Astrocyte (in vitro differentiated cells and primary cell): ENCODE data around the gene ATF2. TPM values are rescaled to one million over a fixed set of nuclear protein-coding genes. Genes with fewer than 3 reads are reported as not detected.
A peak's percentile ranks its signal among the peaks of the same experiment; 100 is the strongest.

ENCODE experiments used
- DNase-seq: peaks from one replicate; pipeline ENCODE4 v3.0.0-alpha.2; 2010; ENCODE audit warnings: low read depth
- FAIRE-seq: peaks from 2 replicates; lab custom pipeline; 2011; peaks lifted over from hg19 to GRCh38; lab: Jason Lieb, UNC
- H2AFZ ChIP-seq: 2 replicates; pipeline ENCODE4 v1.6.0; 2012; ENCODE audit warnings: low read depth, low read length, inconsistent platforms
- H3K27ac ChIP-seq: 2 replicates; pipeline ENCODE4 v1.5.1; 2011; ENCODE audit warnings: low read depth, low read length, inconsistent platforms
- H3K27me3 ChIP-seq: 2 replicates; pipeline ENCODE4 v1.6.0; 2011; ENCODE audit warnings: low read length, inconsistent platforms; ENCODE audit not compliant: insufficient read depth
- H3K36me3 ChIP-seq: 2 replicates; pipeline ENCODE4 v1.5.1; 2011; ENCODE audit warnings: low read length, inconsistent platforms; ENCODE audit not compliant: insufficient read depth
- H3K4me1 ChIP-seq: 2 replicates; pipeline ENCODE4 v1.5.1; 2011; ENCODE audit warnings: low read length, inconsistent platforms; ENCODE audit not compliant: insufficient read depth
- H3K4me2 ChIP-seq: 2 replicates; pipeline ENCODE4 v1.6.0; 2012; ENCODE audit warnings: low read length, inconsistent platforms
- H3K4me3 ChIP-seq: 2 replicates; pipeline ENCODE4 v1.5.1; 2011; ENCODE audit warnings: low read depth, mild to moderate bottlenecking, low read length, inconsistent platforms; ENCODE audit not compliant: insufficient read depth
- H3K79me2 ChIP-seq: 2 replicates; pipeline ENCODE4 v1.6.0; 2012; ENCODE audit warnings: mild to moderate bottlenecking, low read length, inconsistent platforms; ENCODE audit not compliant: insufficient read depth
- H3K9ac ChIP-seq: 2 replicates; pipeline ENCODE4 v1.6.0; 2012; ENCODE audit warnings: mild to moderate bottlenecking, low read length, inconsistent platforms
- H3K9me3 ChIP-seq: 2 replicates; pipeline ENCODE4 v1.5.1; 2012; ENCODE audit warnings: low read depth, mild to moderate bottlenecking, low read length, inconsistent platforms; ENCODE audit not compliant: insufficient read depth
- H4K20me1 ChIP-seq: 2 replicates; pipeline ENCODE4 v1.6.0; 2012; ENCODE audit warnings: low read length, inconsistent platforms; ENCODE audit not compliant: insufficient read depth
- H3K27ac Mint-ChIP-seq: one replicate; pipeline ENCODE4 v1.8.0; 2021; ENCODE audit warnings: mild to moderate bottlenecking, mixed read lengths; ENCODE audit not compliant: unreplicated experiment
- H3K27me3 Mint-ChIP-seq: one replicate; pipeline ENCODE4 v1.8.0; 2021; ENCODE audit warnings: low read depth, mixed read lengths; ENCODE audit not compliant: unreplicated experiment
- H3K36me3 Mint-ChIP-seq: one replicate; pipeline ENCODE4 v1.8.0; 2021; ENCODE audit warnings: low read depth, mixed read lengths; ENCODE audit not compliant: unreplicated experiment
- H3K4me1 Mint-ChIP-seq: one replicate; pipeline ENCODE4 v1.8.0; 2021; ENCODE audit warnings: low read depth, mixed read lengths; ENCODE audit not compliant: unreplicated experiment
- H3K4me3 Mint-ChIP-seq: one replicate; pipeline ENCODE4 v1.8.0; 2021; ENCODE audit warnings: mild to moderate bottlenecking, moderate library complexity, mixed read lengths; ENCODE audit not compliant: unreplicated experiment
- H3K9me3 Mint-ChIP-seq: one replicate; pipeline ENCODE4 v1.8.0; 2021; ENCODE audit warnings: mild to moderate bottlenecking, mixed read lengths; ENCODE audit not compliant: unreplicated experiment
- EZH2 ChIP-seq: IDR thresholded peaks from 2 replicates; pipeline ENCODE4 v1.6.1; 2012; ENCODE audit warnings: mild to moderate bottlenecking, low read length, inconsistent platforms; ENCODE audit not compliant: insufficient read depth
- total RNA-seq: library from RNA; stranded (reverse); gene quantifications from 2 replicates; pipeline ENCODE4 v1.2.1, GENCODE V29; 2021
- TF ChIP-seq, protein P1 (sequence below): IDR thresholded peaks from 2 replicates; pipeline ENCODE4 v1.5.1; 2011; ENCODE audit warnings: low read depth, mild to moderate bottlenecking, inconsistent platforms, low read length, moderate library complexity; ENCODE audit not compliant: insufficient read depth

Gene ATF2
- total RNA-seq, 1 donor from 2014 or later = 54.7 TPM

DNA sequence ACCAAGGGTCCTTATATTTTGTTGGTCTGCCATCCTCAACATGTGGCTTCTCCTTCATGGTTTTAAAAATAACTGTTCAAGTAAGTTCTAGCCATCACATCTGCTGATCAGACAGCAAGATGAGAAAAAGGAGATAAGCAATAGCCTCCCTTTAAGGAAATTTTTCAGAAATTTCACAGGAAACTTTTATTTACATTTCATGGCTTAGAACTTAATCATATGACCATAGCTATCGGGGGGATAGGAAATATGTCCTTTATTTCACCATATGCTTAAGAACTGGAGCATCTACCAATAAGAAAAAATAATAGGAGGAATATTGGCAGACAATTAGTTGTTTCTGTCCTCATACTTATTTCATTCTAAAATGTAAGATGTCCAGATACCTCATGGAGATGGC is 16.2 kb downstream of the ATF2 start:
- Histone ChIP-seq H3K9ac (no peak overlapping the region), H3K27me3 (no peaks in the 10 kb centered on the region), H4K20me1 (peaks cover 68% of the 10 kb centered on the region), H2AFZ (no peak overlapping the region), H3K79me2 (peaks cover 98% of the 10 kb centered on the region), H3K4me3 (no peak overlapping the region), H3K4me2 (peak overlapping the region; percentile 3), H3K4me1 (peaks cover 25% of the 10 kb centered on the region), H3K9me3 (no peaks in the 10 kb centered on the region), H3K27ac (no peak overlapping the region), H3K36me3 (peaks cover 5% of the 10 kb centered on the region)
- Mint-ChIP-seq H3K27ac (no peak overlapping the region), H3K4me1 (peaks cover 45% of the 10 kb centered on the region), H3K27me3 (no peaks in the 10 kb centered on the region), H3K4me3 (no peak overlapping the region), H3K9me3 (no peaks in the 10 kb centered on the region), H3K36me3 (peaks cover 4% of the 10 kb centered on the region)
- DNase-seq (no peak), FAIRE-seq (no peak)
- TF ChIP-seq EZH2 = no peak
- TF ChIP-seq, protein P1, sequence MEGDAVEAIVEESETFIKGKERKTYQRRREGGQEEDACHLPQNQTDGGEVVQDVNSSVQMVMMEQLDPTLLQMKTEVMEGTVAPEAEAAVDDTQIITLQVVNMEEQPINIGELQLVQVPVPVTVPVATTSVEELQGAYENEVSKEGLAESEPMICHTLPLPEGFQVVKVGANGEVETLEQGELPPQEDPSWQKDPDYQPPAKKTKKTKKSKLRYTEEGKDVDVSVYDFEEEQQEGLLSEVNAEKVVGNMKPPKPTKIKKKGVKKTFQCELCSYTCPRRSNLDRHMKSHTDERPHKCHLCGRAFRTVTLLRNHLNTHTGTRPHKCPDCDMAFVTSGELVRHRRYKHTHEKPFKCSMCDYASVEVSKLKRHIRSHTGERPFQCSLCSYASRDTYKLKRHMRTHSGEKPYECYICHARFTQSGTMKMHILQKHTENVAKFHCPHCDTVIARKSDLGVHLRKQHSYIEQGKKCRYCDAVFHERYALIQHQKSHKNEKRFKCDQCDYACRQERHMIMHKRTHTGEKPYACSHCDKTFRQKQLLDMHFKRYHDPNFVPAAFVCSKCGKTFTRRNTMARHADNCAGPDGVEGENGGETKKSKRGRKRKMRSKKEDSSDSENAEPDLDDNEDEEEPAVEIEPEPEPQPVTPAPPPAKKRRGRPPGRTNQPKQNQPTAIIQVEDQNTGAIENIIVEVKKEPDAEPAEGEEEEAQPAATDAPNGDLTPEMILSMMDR = no peak

DNA sequence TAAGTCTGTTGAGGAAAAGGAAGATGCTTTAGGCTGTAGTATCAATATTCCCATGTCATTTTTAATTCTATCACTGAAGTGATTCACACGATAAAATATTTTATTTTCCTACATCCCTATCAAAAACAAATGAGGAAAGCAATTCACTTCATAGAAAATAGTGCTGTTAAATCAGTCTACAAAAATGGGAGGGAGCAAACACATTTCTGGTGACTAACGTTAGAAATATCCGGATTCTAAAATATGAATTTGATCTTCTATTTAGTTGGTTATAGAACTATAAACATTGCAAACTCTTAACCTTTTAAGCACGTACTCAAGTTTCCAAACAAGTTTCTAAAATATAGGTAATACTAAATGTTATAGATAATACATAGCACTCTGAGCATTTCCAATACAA is 20.8 kb downstream of the ATF2 start:
- H3K79me2 ChIP-seq = peaks cover 100% of the 10 kb centered on the region
- H3K4me2 ChIP-seq = no peak overlapping the region
- no peak overlapping the region for H3K4me3 ChIP-seq
- no peaks in the 10 kb centered on the region for H3K9me3 ChIP-seq
- H3K27me3 Mint-ChIP-seq = no peaks in the 10 kb centered on the region
- no peaks in the 10 kb centered on the region for H3K27me3 ChIP-seq
- TF ChIP-seq, protein P1 = no peak
- no peak for TF ChIP-seq EZH2
- peaks cover 6% of the 10 kb centered on the region for H3K36me3 Mint-ChIP-seq
- no peak overlapping the region for H3K4me3 Mint-ChIP-seq
- peaks cover 10% of the 10 kb centered on the region for H3K4me1 ChIP-seq
- no peaks in the 10 kb centered on the region for H3K9me3 Mint-ChIP-seq
- H3K36me3 ChIP-seq = peaks cover 5% of the 10 kb centered on the region
- no peak overlapping the region for H3K27ac ChIP-seq
- FAIRE-seq (no peak), DNase-seq (no peak)
- no peak overlapping the region for H3K9ac ChIP-seq
- no peak overlapping the region for H3K27ac Mint-ChIP-seq
- peaks cover 25% of the 10 kb centered on the region for H3K4me1 Mint-ChIP-seq
- no peak overlapping the region for H2AFZ ChIP-seq
- H4K20me1 ChIP-seq = peaks cover 75% of the 10 kb centered on the region

DNA sequence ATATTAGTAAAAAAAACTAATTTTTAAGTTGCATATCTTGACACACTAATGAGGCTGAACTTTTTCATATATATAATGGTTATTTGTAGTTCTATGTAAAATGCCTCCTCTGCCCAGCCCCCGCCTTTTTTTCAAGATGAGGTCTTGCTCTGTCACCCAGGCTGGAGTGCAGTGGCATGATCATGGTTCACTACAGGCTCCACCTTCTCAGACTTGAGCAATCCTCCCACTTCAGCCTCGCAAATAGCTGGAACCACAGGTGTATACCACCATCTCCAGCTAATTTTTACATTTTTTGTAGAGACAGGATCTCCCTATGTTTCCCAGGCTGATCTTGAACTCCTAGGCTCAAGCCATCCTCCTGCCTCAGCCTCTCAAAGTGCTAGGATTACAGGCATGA is 24.3 kb downstream of the ATF2 start:
- H3K4me3 ChIP-seq = no peak overlapping the region
- peaks cover 3% of the 10 kb centered on the region for H3K4me1 ChIP-seq
- no peak overlapping the region for H3K27ac ChIP-seq
- DNase-seq (no peak), FAIRE-seq (no peak)
- H3K27me3 ChIP-seq = no peaks in the 10 kb centered on the region
- H3K9me3 ChIP-seq = no peaks in the 10 kb centered on the region
- Mint-ChIP-seq H3K27me3 (no peaks in the 10 kb centered on the region), H3K36me3 (peaks cover 8% of the 10 kb centered on the region), H3K4me3 (no peak overlapping the region), H3K4me1 (peaks cover 13% of the 10 kb centered on the region), H3K27ac (no peak overlapping the region), H3K9me3 (no peaks in the 10 kb centered on the region)
- H3K36me3 ChIP-seq = no peaks in the 10 kb centered on the region
- no peak overlapping the region for H3K4me2 ChIP-seq
- peaks cover 67% of the 10 kb centered on the region for H4K20me1 ChIP-seq
- H3K79me2 ChIP-seq = peaks cover 98% of the 10 kb centered on the region
- TF ChIP-seq, protein P1 = no peak
- TF ChIP-seq EZH2 = no peak
- H3K9ac ChIP-seq = no peak overlapping the region
- H2AFZ ChIP-seq = no peak overlapping the region
